ENCODE results near the gene ZYG11B. TPM values are rescaled to one million over a fixed set of nuclear protein-coding genes. Genes with fewer than 3 reads are reported as not detected.
"Not testable (repeated sequence)": the region's sequence is repeated elsewhere in the genome, so short reads cannot be mapped to it uniquely, and the experiment has no call there.

The ZYG11B gene
- total and polyA plus RNA-seq, 8 donors = 3.5 to 56.9 (median 15.7) TPM

DNA sequence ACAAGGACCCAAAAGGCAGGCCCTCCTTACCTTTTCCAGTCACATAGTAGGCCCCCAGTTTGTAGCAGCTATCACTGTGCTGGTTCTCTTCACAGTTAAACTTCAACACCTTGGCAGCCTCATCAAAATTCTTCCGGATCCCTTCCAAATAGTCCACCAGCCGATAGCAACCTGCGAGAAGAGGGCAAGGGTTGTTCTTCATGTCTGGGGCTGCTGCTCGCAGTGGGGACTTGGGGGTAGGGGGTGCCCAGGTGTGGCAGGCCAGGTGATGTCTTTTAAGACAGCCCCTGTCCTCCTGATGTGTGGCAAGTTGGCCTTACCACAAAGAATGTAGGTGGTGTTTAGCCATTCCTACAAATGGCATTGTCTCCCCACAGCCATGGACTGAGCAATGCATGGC lies 33.6 kb upstream of the ZYG11B start:
- WGBS, 5 donors = 95 to 98% (median 97%) methylated on average over 4 of the region's 4 CpGs
- no peak for DNase-seq
- no peak overlapping the region for H3K27ac ChIP-seq
- peaks cover 0 to 18% (median 10%) of the 10 kb centered on the region in 4 donors for H3K4me1 ChIP-seq
- no peak overlapping the region for H3K4me3 ChIP-seq
- intact Hi-C loops (cut with DNase I; ENCODE audit: low total_unique reads) = no loop called here
- H3K36me3 ChIP-seq = peaks cover 21 to 53% (median 51%) of the 10 kb centered on the region in 4 donors
- TF ChIP-seq, protein P1, sequence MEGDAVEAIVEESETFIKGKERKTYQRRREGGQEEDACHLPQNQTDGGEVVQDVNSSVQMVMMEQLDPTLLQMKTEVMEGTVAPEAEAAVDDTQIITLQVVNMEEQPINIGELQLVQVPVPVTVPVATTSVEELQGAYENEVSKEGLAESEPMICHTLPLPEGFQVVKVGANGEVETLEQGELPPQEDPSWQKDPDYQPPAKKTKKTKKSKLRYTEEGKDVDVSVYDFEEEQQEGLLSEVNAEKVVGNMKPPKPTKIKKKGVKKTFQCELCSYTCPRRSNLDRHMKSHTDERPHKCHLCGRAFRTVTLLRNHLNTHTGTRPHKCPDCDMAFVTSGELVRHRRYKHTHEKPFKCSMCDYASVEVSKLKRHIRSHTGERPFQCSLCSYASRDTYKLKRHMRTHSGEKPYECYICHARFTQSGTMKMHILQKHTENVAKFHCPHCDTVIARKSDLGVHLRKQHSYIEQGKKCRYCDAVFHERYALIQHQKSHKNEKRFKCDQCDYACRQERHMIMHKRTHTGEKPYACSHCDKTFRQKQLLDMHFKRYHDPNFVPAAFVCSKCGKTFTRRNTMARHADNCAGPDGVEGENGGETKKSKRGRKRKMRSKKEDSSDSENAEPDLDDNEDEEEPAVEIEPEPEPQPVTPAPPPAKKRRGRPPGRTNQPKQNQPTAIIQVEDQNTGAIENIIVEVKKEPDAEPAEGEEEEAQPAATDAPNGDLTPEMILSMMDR (IDR thresholded peaks at IDR 0.05) = no peak
- no peak for TF ChIP-seq POLR2A (IDR thresholded peaks at IDR 0.05)
- TF ChIP-seq POLR2AphosphoS5 (IDR thresholded peaks at IDR 0.05) = no peak
- no peak for TF ChIP-seq EP300 (IDR thresholded peaks at IDR 0.05)
- H3K9me3 ChIP-seq = no peaks in the 10 kb centered on the region
- no peaks in the 10 kb centered on the region for H3K27me3 ChIP-seq

DNA sequence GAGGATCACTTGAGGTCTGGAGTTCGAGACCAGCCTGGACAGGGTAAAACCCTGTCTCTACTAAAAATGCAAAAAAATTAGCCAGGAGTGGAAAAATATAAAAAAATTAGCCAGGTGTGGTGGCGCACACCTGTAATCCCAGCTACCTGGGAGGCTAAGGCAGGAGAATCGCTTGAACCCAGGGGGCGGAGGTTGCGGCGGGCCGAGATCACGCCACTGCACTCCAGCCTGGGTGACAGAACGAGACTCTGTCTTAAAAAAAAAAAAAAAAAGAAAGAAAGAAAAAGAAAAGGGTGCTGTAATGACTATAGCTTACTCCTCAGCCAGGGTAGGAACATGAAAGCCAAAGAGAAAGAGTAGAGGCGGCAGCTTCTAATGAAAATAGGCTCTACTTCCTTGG lies 32.9 kb upstream of the ZYG11B start:
- intact Hi-C loops (cut with DNase I; ENCODE audit: low total_unique reads); H3K27me3 ChIP-seq; H3K4me3 ChIP-seq; H3K9me3 ChIP-seq; DNase-seq; H3K27ac ChIP-seq: not testable (repeated sequence)
- Histone ChIP-seq H3K36me3 (peaks cover 18 to 46% (median 44%) of the 10 kb centered on the region in 4 donors), H3K4me1 (peaks cover 0 to 19% (median 13%) of the 10 kb centered on the region in 4 donors)
- 94 to 97% (median 95%) methylated on average over 5 to 10 of the region's 10 CpGs for WGBS, 5 donors

DNA sequence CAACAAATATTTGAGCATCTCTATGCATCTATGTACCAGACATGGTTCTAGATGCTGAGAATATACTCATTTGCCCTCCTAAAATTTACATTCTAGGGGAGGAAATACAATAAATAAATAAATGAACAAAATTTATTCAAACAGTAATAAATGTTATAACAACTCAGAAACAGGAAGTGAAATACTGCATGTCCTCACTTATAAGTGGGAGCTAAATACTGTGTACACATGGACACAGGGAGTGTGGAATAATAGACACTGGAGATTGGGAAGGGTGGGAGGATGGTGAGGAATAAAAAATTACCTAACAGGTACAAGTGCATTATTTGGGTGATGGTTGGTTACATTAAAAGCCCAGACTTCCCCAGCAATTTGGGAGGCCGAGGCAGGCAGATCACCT lies 32.4 kb upstream of the ZYG11B start:
- Histone ChIP-seq H3K27ac (no peak overlapping the region), H3K36me3 (peaks cover 13 to 41% (median 39%) of the 10 kb centered on the region in 4 donors), H3K4me3 (no peak overlapping the region), H3K4me1 (peaks cover 4 to 23% (median 18%) of the 10 kb centered on the region in 4 donors), H3K27me3 (no peaks in the 10 kb centered on the region), H3K9me3 (no peaks in the 10 kb centered on the region)
- no peak for DNase-seq
- intact Hi-C loops (cut with DNase I; ENCODE audit: low total_unique reads) = no loop called here
- TF ChIP-seq, protein P1 (IDR thresholded peaks at IDR 0.05) = no peak
- TF ChIP-seq POLR2AphosphoS5 (IDR thresholded peaks at IDR 0.05) = no peak
- WGBS, 5 donors = 79 to 100% (median 100%) methylated on average over 1 of the region's 1 CpG

DNA sequence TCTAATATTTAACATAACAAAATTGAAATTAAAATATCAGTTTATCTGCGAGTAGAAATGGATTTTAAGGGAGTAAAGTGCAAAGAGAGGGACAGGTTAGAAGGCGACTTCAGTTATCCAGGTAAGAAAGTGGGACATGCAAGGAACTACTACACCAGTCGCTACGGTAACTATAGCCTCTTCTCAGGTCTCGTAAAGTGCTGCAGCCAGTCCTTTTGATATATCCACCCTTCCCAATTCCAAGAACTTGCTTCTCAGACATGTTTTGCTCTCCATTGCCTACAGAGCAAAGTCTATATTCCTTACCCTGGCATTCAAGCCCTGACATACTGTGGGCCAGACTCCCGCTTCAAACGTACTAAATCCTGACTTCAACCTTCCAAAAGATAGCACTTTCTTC lies 30.6 kb upstream of the ZYG11B start:
- Histone ChIP-seq H3K27ac (no peak overlapping the region), H3K4me1 (peaks cover 4 to 30% (median 21%) of the 10 kb centered on the region in 4 donors), H3K9me3 (no peaks in the 10 kb centered on the region), H3K4me3 (no peak overlapping the region), H3K27me3 (no peaks in the 10 kb centered on the region), H3K36me3 (peaks cover 13 to 26% (median 24%) of the 10 kb centered on the region in 4 donors)
- no peak for DNase-seq
- 93 to 97% (median 95%) methylated on average over 7 of the region's 7 CpGs for WGBS, 5 donors
- intact Hi-C loops (cut with DNase I; ENCODE audit: low total_unique reads) = no loop called here
- TF ChIP-seq POLR2AphosphoS5 (IDR thresholded peaks at IDR 0.05) (no peak), POLR2A (IDR thresholded peaks at IDR 0.05) (no peak), EP300 (IDR thresholded peaks at IDR 0.05) (no peak)
- TF ChIP-seq, protein P1 (IDR thresholded peaks at IDR 0.05) = no peak

DNA sequence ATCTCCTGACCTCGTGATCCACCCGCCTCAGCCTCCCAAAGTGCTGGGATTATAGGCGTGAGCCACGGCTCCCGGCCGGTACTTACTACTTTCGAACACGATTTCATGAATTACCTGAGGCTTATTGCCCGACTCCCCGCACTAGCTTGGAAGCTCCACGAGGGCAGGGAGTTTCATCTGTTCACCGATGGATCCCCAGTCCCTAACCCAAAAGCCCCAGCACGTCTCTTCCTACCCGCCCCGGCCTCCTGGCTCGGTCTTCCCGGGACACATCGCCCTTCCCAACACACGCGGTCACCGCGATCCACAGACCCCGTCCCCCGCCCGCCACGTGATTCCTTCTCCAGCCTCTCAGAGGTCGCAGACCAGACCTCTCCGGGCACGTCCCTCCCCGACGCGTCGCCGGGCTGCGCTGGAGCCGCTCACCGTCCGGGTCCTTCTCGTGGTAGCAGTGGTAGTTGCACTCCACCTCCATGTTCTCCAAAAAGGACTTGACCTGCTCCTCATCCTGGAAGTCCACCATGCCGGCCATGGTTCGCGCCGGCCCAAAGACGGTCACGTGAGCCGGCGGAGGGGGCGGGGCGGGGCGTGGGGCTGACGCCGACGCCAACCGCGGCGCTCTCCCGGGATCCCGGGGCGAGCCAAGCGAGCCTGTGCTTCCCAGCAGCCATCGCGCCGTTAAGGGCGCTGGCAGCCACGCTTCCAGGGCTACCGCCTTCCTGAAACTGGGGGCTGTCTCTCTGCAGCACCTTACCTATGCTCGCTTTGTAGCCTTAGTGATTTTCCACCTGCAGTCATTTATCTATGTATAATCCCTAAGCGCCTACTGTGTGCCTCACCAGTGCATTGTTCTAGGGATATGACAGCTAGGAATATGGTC lies 28.2 kb upstream of the ZYG11B start, which contains the start of gene COA7:
TSS of gene COA7 (minus strand) at position 553 of the 880 bp plus-strand sequence. CDS start at position 532, 21 bp downstream.
- H3K27ac ChIP-seq = peak within 1 kb of the TSS; percentile 84 to 89 (median 86)
- peak; percentile 89 to 97 for DNase-seq
- peak; percentile 70 to 85 (median 79) for TF ChIP-seq POLR2AphosphoS5 (IDR thresholded peaks at IDR 0.05)
- TF ChIP-seq, protein P1 (IDR thresholded peaks at IDR 0.05) = no peak
- H3K4me1 ChIP-seq = peaks cover 4 to 39% (median 25%) of the 10 kb centered on the region in 4 donors
- no peaks in the 10 kb centered on the region for H3K9me3 ChIP-seq
- no peaks in the 10 kb centered on the region for H3K27me3 ChIP-seq
- H3K4me3 ChIP-seq = peak within 1 kb of the TSS; percentile 65 to 88 (median 79)
- intact Hi-C loops (cut with DNase I; ENCODE audit: low total_unique reads) = no loop called here
- 1 to 7% (median 3%) methylated on average over 27 to 68 of the region's 68 CpGs for WGBS, 5 donors
- peaks cover 0 to 2% (median under 1%) of the 10 kb centered on the region in 4 donors for H3K36me3 ChIP-seq
